Mesenchymal stem cell (in vitro differentiated cells and primary cell): ENCODE measurements around the gene MAP3K10.

ENCODE experiments used
- DNase-seq: peaks from one replicate; pipeline ENCODE4 v3.0.0-alpha.2; 2013
- H2AFZ ChIP-seq: one replicate; pipeline ENCODE4 v1.6.1; 2013; ENCODE audit warnings: low read depth, mild to moderate bottlenecking, control low read depth, inconsistent platforms, low read length, moderate library complexity
- H2AK5ac ChIP-seq: 2 replicates; pipeline ENCODE4 v1.6.1; 2013; ENCODE audit warnings: low read length, moderate library complexity, mild to moderate bottlenecking, inconsistent platforms; ENCODE audit not compliant: severe bottlenecking
- H2BK120ac ChIP-seq: one replicate; pipeline ENCODE4 v1.6.1; 2013; ENCODE audit warnings: low read depth, mild to moderate bottlenecking, inconsistent platforms, low read length, moderate library complexity
- H2BK12ac ChIP-seq, 2 experiments: one replicate each; pipeline ENCODE4 v1.6.1; 2013; ENCODE audit warnings: inconsistent platforms in 2 of 2, low read length in 2 of 2, mild to moderate bottlenecking in 2 of 2, moderate library complexity in 2 of 2, control low read depth in 1 of 2
- H2BK15ac ChIP-seq: one replicate; pipeline ENCODE4 v1.6.1; 2013; ENCODE audit warnings: mild to moderate bottlenecking, low read depth, inconsistent platforms; ENCODE audit not compliant: poor library complexity, severe bottlenecking
- H2BK5ac ChIP-seq: 2 replicates; pipeline ENCODE4 v1.6.1; 2013; ENCODE audit warnings: low read depth, mild to moderate bottlenecking, low read length, control low read depth, inconsistent platforms; ENCODE audit not compliant: poor library complexity, severe bottlenecking
- H3K14ac ChIP-seq, 2 experiments: one replicate each; pipeline ENCODE4 v1.6.1; 2013; ENCODE audit warnings: inconsistent platforms in 2 of 2, low read length in 2 of 2, control low read depth in 1 of 2, mild to moderate bottlenecking in 1 of 2, moderate library complexity in 1 of 2
- H3K18ac ChIP-seq, 2 experiments: one replicate each; pipeline ENCODE4 v1.6.1; 2013; ENCODE audit warnings: inconsistent platforms in 2 of 2, low read length in 2 of 2, control low read depth in 1 of 2, low read depth in 1 of 2, mild to moderate bottlenecking in 1 of 2
- H3K23ac ChIP-seq, 2 experiments: one replicate each; pipeline ENCODE4 v1.6.1; 2013; ENCODE audit warnings: inconsistent platforms in 2 of 2, low read length in 2 of 2, mild to moderate bottlenecking in 2 of 2, moderate library complexity in 2 of 2, control low read depth in 1 of 2
- H3K27ac ChIP-seq: 2 replicates; pipeline ENCODE4 v1.5.1; 2013; ENCODE audit warnings: mild to moderate bottlenecking, moderate library complexity, low read length, control low read depth, inconsistent platforms; ENCODE audit not compliant: poor library complexity, severe bottlenecking
- H3K27me3 ChIP-seq, 2 experiments: 2 replicates each; pipeline versions ENCODE4 v1.6.1 to v1.7.0; 2013; ENCODE audit warnings: low read length in 2 of 2, mild to moderate bottlenecking in 2 of 2, moderate library complexity in 2 of 2, control low read depth in 1 of 2, inconsistent platforms in 1 of 2; ENCODE audit not compliant: control insufficient read depth in 1 of 2, insufficient read depth in 1 of 2
- H3K36me3 ChIP-seq, 2 experiments: 2 replicates each; pipeline versions ENCODE4 v1.6.1 to v1.7.0; 2013; ENCODE audit warnings: low read length in 2 of 2, control low read depth in 1 of 2, inconsistent platforms in 1 of 2, low read depth in 1 of 2, mild to moderate bottlenecking in 1 of 2; ENCODE audit not compliant: insufficient read depth in 2 of 2, control insufficient read depth in 1 of 2
- H3K4ac ChIP-seq, 2 experiments: one replicate each; pipeline ENCODE4 v1.6.1; 2013; ENCODE audit warnings: inconsistent platforms in 2 of 2, low read length in 2 of 2, mild to moderate bottlenecking in 2 of 2, moderate library complexity in 2 of 2, control low read depth in 1 of 2, low read depth in 1 of 2
- H3K4me1 ChIP-seq: 2 replicates; pipeline ENCODE4 v1.6.1; 2013; ENCODE audit warnings: low read depth, low read length, control low read depth; ENCODE audit not compliant: control insufficient read depth, insufficient read depth
- H3K4me2 ChIP-seq: 2 replicates; pipeline ENCODE4 v1.6.1; 2013; ENCODE audit warnings: low read length, mild to moderate bottlenecking, inconsistent platforms; ENCODE audit not compliant: poor library complexity, severe bottlenecking
- H3K4me3 ChIP-seq, 2 experiments: 2 replicates each; pipeline versions ENCODE4 v1.5.1 to v1.7.0; 2013; ENCODE audit warnings: low read length in 2 of 2, mild to moderate bottlenecking in 2 of 2, control low read depth in 1 of 2, low read depth in 1 of 2; ENCODE audit not compliant: insufficient read depth in 1 of 2
- H3K79me1 ChIP-seq: replicated peaks from 2 replicates; pipeline ENCODE4 v1.6.1; 2013; ENCODE audit warnings: mild to moderate bottlenecking, control low read depth, low read length, inconsistent platforms; ENCODE audit not compliant: poor library complexity, severe bottlenecking
- H3K9ac ChIP-seq: 2 replicates; pipeline ENCODE4 v1.7.0; 2013; ENCODE audit warnings: mild to moderate bottlenecking, low read length, moderate library complexity
- H3K9me3 ChIP-seq: 2 replicates; pipeline ENCODE4 v1.7.0; 2013; ENCODE audit warnings: mild to moderate bottlenecking, low read length; ENCODE audit not compliant: control insufficient read depth
- H4K8ac ChIP-seq: one replicate; pipeline ENCODE4 v1.6.1; 2013; ENCODE audit warnings: inconsistent platforms, mild to moderate bottlenecking, low read length, moderate library complexity
- H4K91ac ChIP-seq: one replicate; pipeline ENCODE4 v1.6.1; 2013; ENCODE audit warnings: mild to moderate bottlenecking, low read length, inconsistent platforms
- WGBS: methylation state at CpG from one replicate; pipeline ENCODE4 v1.1.7; 2013; ENCODE audit warnings: mixed read lengths; 5-methylcytosine and 5-hydroxymethylcytosine counted together

The MAP3K10 gene

GRCh38 chr19:40214936-40215335, 23.7 kb downstream of the MAP3K10 start:
- 93% methylated on average over 22 of the region's 22 CpGs for WGBS

DNA sequence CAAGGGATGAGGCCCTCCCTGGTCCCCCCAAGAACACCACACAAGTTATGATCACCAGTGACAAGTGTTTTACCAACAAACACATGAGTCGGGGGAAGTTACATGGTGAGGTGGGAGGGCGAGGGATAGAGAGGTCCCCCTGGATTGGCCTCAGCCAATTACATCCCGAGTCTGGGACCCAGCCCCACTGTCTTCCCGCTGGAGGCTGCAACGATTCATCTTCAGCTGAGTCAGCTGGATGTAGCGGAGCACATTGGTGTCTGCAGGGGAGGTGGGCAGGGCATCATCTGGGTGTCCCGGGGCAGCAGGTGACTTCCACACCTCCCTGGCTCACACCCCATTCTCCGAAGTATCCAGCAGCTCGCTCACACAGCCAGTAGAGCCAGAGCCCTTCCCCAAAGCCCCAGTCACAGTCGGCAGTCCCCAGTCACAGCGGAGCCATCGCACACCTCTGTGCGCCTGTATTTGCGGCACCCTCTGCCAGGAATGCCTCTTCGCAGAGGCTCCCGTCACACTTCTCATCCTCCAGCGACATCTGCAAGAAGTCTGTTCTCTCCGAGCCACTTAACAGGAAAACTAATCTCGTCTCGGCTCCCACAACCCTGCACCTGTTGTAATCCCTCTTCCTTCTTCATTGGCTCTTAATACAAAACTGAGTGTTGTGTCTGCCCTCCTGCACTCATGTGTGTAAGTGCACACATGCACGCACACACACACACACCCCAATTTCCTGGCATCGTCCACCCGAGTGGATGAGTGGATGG, 25.0 kb downstream of the MAP3K10 start:
- H2BK5ac ChIP-seq, result no peak overlapping the region
- no peak overlapping the region for H2BK120ac ChIP-seq
- peaks cover 16 to 33% of the 10 kb centered on the region in 2 experiments for H3K36me3 ChIP-seq
- no peak overlapping the region for H2AFZ ChIP-seq
- H2BK12ac ChIP-seq, result no peak overlapping the region
- no peak overlapping the region for H4K91ac ChIP-seq
- H3K9me3 ChIP-seq, result no peaks in the 10 kb centered on the region
- no peak overlapping the region for H3K4ac ChIP-seq
- H3K14ac ChIP-seq, result no peak overlapping the region
- no peak overlapping the region for H3K4me3 ChIP-seq
- 71% methylated on average over 22 of the region's 23 CpGs for WGBS
- H3K27me3 ChIP-seq, result peaks cover 19 to 26% of the 10 kb centered on the region in 2 experiments
- no peak overlapping the region for H3K27ac ChIP-seq
- no peak overlapping the region for H4K8ac ChIP-seq
- DNase-seq, result no peak
- no peak overlapping the region for H3K23ac ChIP-seq
- peaks cover 17% of the 10 kb centered on the region for H3K4me1 ChIP-seq
- H3K9ac ChIP-seq, result no peak overlapping the region
- H3K4me2 ChIP-seq, result no peak overlapping the region
- no peaks in the 10 kb centered on the region for H3K79me1 ChIP-seq
- no peak overlapping the region for H3K18ac ChIP-seq
- no peak overlapping the region for H2AK5ac ChIP-seq
- H2BK15ac ChIP-seq, result no peak overlapping the region

More at GRCh38 chr19:40214936-40215335, 23.7 kb downstream of the MAP3K10 start:
- Histone ChIP-seq H2AFZ (no peak overlapping the region), H3K36me3 (peaks cover 25 to 42% of the 10 kb centered on the region in 2 experiments), H2BK120ac (no peak overlapping the region), H2BK15ac (no peak overlapping the region), H3K4me2 (no peak overlapping the region), H2BK12ac (no peak overlapping the region), H3K18ac (no peak overlapping the region), H3K14ac (no peak overlapping the region), H3K4me1 (peaks cover 15% of the 10 kb centered on the region), H4K8ac (no peak overlapping the region), H4K91ac (no peak overlapping the region), H3K4me3 (no peak overlapping the region), H2BK5ac (no peak overlapping the region), H2AK5ac (no peak overlapping the region), H3K23ac (no peak overlapping the region), H3K4ac (no peak overlapping the region), H3K79me1 (no peaks in the 10 kb centered on the region), H3K9me3 (no peaks in the 10 kb centered on the region), H3K27ac (no peak overlapping the region), H3K9ac (no peak overlapping the region), H3K27me3 (peaks cover 19 to 26% of the 10 kb centered on the region in 2 experiments)
- DNase-seq, result no peak

DNA sequence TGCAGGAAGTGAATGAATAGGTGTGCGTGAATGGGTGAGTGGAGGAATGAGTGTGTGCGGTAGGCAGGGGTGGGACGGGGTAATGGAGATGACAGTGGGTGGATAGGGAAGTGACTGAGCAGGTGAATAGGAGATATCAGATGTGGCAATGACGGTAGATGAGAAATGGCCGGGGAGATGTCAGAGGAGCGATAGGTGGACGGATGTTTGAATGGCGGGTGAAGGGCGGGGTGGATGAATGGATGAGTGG, 25.5 kb downstream of the MAP3K10 start:
- Histone ChIP-seq H3K36me3 (peaks cover 15 to 33% of the 10 kb centered on the region in 2 experiments), H3K27me3 (peaks cover 19 to 26% of the 10 kb centered on the region in 2 experiments), H3K4me2 (no peak overlapping the region), H2AK5ac (no peak overlapping the region), H3K14ac (no peak overlapping the region), H3K23ac (no peak overlapping the region), H2AFZ (no peak overlapping the region), H2BK5ac (no peak overlapping the region), H3K4me3 (no peak overlapping the region), H3K4ac (no peak overlapping the region), H3K79me1 (no peaks in the 10 kb centered on the region), H2BK12ac (no peak overlapping the region), H4K8ac (no peak overlapping the region), H3K9ac (no peak overlapping the region), H2BK15ac (no peak overlapping the region), H3K27ac (no peak overlapping the region), H3K18ac (no peak overlapping the region), H3K4me1 (peaks cover 17% of the 10 kb centered on the region), H4K91ac (no peak overlapping the region), H3K9me3 (no peaks in the 10 kb centered on the region), H2BK120ac (no peak overlapping the region)
- DNase-seq, result no peak
- 38% methylated on average over 8 of the region's 9 CpGs for WGBS

DNA sequence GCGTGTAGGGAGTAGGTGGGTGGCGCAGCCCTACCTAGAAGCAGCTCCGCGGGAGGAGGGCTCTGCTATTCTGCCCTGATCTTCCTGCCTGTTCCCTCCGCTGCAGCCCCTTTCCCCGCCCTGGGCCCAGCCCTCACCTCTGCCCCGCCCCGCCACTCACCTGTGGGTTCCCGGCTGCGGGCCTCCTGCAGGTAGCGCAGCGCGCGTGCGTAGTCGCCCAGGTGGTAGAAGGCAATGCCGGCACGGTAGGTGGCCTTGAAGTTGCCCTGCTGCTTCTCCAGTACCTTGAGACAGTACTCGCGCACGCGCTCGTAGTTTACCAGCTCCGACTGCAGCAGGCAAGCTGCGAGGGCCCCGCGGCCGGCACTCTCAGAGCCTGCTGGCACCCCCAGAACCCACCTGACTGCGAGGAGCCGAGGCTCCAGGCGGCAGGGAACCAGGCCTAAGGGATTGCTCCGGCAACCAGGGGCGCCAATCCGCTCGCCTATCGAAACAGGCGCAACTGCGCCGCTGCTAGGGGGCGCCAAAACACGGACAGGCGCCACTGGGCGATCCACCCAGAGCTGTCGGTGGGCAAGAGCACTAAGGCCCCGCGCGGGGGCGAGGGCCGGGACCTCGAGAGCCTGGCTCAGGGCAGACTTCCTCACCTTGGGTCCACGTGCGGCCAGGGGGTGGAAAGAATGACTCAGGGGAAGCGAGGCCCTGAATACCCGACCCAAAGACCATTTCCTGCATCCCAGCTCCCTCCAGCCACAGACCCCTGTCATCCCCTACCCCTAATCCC, 26.0 kb downstream of the MAP3K10 start:
- H3K36me3 ChIP-seq, result peaks cover 10 to 28% of the 10 kb centered on the region in 2 experiments
- H2BK15ac ChIP-seq, result no peak overlapping the region
- no peak overlapping the region for H2BK120ac ChIP-seq
- no peak overlapping the region for H3K4me2 ChIP-seq
- no peaks in the 10 kb centered on the region for H3K79me1 ChIP-seq
- no peak overlapping the region for H3K27ac ChIP-seq
- H3K27me3 ChIP-seq, result peaks cover 19 to 26% of the 10 kb centered on the region in 2 experiments
- H3K9me3 ChIP-seq, result no peaks in the 10 kb centered on the region
- no peak overlapping the region for H4K91ac ChIP-seq
- no peak overlapping the region for H3K4me3 ChIP-seq
- no peak overlapping the region for H2AK5ac ChIP-seq
- no peak overlapping the region for H4K8ac ChIP-seq
- 13% methylated on average over 51 of the region's 54 CpGs for WGBS
- no peak overlapping the region for H3K18ac ChIP-seq
- no peak overlapping the region for H3K14ac ChIP-seq
- H3K4ac ChIP-seq, result no peak overlapping the region
- peaks cover 18% of the 10 kb centered on the region for H3K4me1 ChIP-seq
- H2BK5ac ChIP-seq, result no peak overlapping the region
- no peak overlapping the region for H2AFZ ChIP-seq
- no peak overlapping the region for H3K9ac ChIP-seq
- DNase-seq, result no peak
- H2BK12ac ChIP-seq, result no peak overlapping the region
- H3K23ac ChIP-seq, result peak overlapping the region in 1 of 2 experiments; percentile 77
